Measurements from ENCODE around the gene GRID1. TPM values are rescaled to one million over a fixed set of nuclear protein-coding genes. Genes with fewer than 3 reads are reported as not detected.

The GRID1 gene
- total RNA-seq, 3 donors from 2014 or later = 0.61 to 1.9 (median 0.87) TPM

- H3K9me3 ChIP-seq = no peaks in the 10 kb centered on the region
- intact Hi-C loops (cut with DNase I, micrococcal nuclease) = no loop called here
- no peaks in the 10 kb centered on the region for H3K4me1 ChIP-seq (ENCODE audit: low read depth)
- ATAC-seq (no peak), DNase-seq (peak in 1 of 3 donors; percentile 40)
- no peak overlapping the region for H3K4me3 ChIP-seq
- no peaks in the 10 kb centered on the region for H3K36me3 ChIP-seq (ENCODE audit: low read depth)
- no peak for TF ChIP-seq CTCF (IDR thresholded peaks at IDR 0.05)
Measured at GRCh38 chr10:85995791-85996190, 370.8 kb downstream of the GRID1 start.

- intact Hi-C loops (cut with DNase I, micrococcal nuclease) = no loop called here
- Histone ChIP-seq H3K9me3 (no peaks in the 10 kb centered on the region), H3K36me3 (ENCODE audit: low read depth) (no peaks in the 10 kb centered on the region), H3K4me1 (ENCODE audit: low read depth) (no peaks in the 10 kb centered on the region), H3K4me3 (no peak overlapping the region)
- TF ChIP-seq CTCF (IDR thresholded peaks at IDR 0.05) = no peak
- DNase-seq (no peak), ATAC-seq (no peak)
Measured at GRCh38 chr10:85993840-85994507, 372.6 kb downstream of the GRID1 start.

- intact Hi-C loops (cut with DNase I, micrococcal nuclease) = no loop called here
- Histone ChIP-seq H3K4me1 (ENCODE audit: low read depth) (no peaks in the 10 kb centered on the region), H3K36me3 (ENCODE audit: low read depth) (no peaks in the 10 kb centered on the region), H3K9me3 (no peaks in the 10 kb centered on the region), H3K4me3 (no peak overlapping the region)
- no peak for TF ChIP-seq CTCF (IDR thresholded peaks at IDR 0.05)
- DNase-seq (no peak), ATAC-seq (no peak)
Measured at GRCh38 chr10:85993140-85993539, 373.5 kb downstream of the GRID1 start.

- no peaks in the 10 kb centered on the region for H3K9me3 ChIP-seq
- intact Hi-C loops (cut with DNase I, micrococcal nuclease) = no loop called here
- no peak for DNase-seq
- TF ChIP-seq CTCF (IDR thresholded peaks at IDR 0.05) = no peak
- ATAC-seq = no peak
- no peaks in the 10 kb centered on the region for H3K36me3 ChIP-seq (ENCODE audit: low read depth)
- H3K4me1 ChIP-seq (ENCODE audit: low read depth) = no peaks in the 10 kb centered on the region
- H3K4me3 ChIP-seq = no peak overlapping the region
Measured at GRCh38 chr10:85992324-85992723, 374.3 kb downstream of the GRID1 start.

- intact Hi-C loops (cut with DNase I, micrococcal nuclease) = no loop called here
- H3K4me3 ChIP-seq = no peak overlapping the region
- no peaks in the 10 kb centered on the region for H3K36me3 ChIP-seq (ENCODE audit: low read depth)
- H3K4me1 ChIP-seq (ENCODE audit: low read depth) = no peaks in the 10 kb centered on the region
- ATAC-seq (no peak), DNase-seq (no peak)
- no peak for TF ChIP-seq CTCF (IDR thresholded peaks at IDR 0.05)
- no peaks in the 10 kb centered on the region for H3K9me3 ChIP-seq
Measured at GRCh38 chr10:85986777-85987176, 379.8 kb downstream of the GRID1 start.

GRCh38 chr10:85983051-85983450 is 383.5 kb downstream of the GRID1 start:
- no peak for TF ChIP-seq CTCF (IDR thresholded peaks at IDR 0.05)
- Histone ChIP-seq H3K4me3 (no peak overlapping the region), H3K9me3 (no peaks in the 10 kb centered on the region), H3K36me3 (ENCODE audit: low read depth) (no peaks in the 10 kb centered on the region), H3K4me1 (ENCODE audit: low read depth) (no peaks in the 10 kb centered on the region)
- intact Hi-C loops (cut with DNase I, micrococcal nuclease) = no loop called here
- ATAC-seq = no peak
- no peak for DNase-seq
